ENCODE measurements around the gene FCRLB.
"Not testable (repeated sequence)": the region's sequence is repeated elsewhere in the genome, so short reads cannot be mapped to it uniquely, and the experiment has no call there.

- not testable (repeated sequence) for TF ChIP-seq ASH1L (IDR thresholded peaks at IDR 0.05; ENCODE audit: borderline replicate concordance, low read depth, partially characterized antibody); STAT5B (CRISPR knock-in tag; IDR thresholded peaks at IDR 0.05); POLR2A (conservative IDR thresholded peaks at IDR 0.05); ZNF668 (CRISPR knock-in tag; IDR thresholded peaks at IDR 0.05); THRA (IDR thresholded peaks at IDR 0.05); EP300 (IDR thresholded peaks at IDR 0.05; ENCODE audit: low read length)
Observed at GRCh38 chr1:161693020-161693712, 28.2 kb upstream of the FCRLB start.

Data from K562 (cell line).